Myocyte (in vitro differentiated cells): ENCODE measurements around the gene SERPINA12. TPM values are rescaled to one million over a fixed set of nuclear protein-coding genes. Genes with fewer than 3 reads are reported as not detected.
"Not testable (repeated sequence)": the region's sequence is repeated elsewhere in the genome, so short reads cannot be mapped to it uniquely, and the experiment has no call there.

Experiments used
- DNase-seq: peaks from one replicate; pipeline ENCODE4 v3.0.0-alpha.2; 2012; ENCODE audit warnings: low read depth
- total RNA-seq: library from RNA; depleted of rRNA; stranded (reverse); fragments of >200 nt; gene quantifications from 2 replicates; pipeline ENCODE4 v1.2.3, GENCODE V29; 2014

Gene SERPINA12
- total RNA-seq, 1 donor from 2014 or later, result not detected

DNA sequence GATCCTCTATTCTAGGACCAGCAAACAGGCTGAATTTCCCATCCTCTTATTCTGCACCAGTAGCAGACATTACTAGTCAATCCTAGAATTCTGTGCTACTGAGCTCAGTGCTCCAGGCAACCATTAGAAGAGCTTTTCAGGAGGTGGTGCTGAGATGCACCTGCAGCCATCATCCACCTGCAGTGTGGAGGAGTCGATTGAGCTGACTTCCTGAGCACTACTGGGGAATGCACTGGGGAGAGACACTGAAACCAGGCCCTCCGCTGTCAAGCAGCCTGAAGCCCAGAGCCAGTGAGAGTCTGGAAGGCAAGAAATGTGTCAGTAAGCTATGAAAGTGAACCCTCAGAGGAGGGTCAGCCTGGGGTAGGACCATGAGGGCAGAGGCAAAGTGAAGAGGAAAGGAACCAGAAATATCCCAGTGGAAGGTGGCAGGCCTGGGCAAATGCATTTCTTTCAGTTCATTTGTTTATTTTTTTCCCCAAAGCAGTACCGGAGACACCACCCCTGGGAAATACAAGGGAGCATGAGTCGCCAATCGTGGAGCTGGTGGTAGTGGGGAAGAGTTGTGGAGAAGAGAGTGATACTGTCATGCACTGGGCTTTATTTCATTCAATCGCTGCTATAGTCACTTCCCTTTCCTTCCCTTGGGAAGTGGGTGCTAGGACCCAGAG lies 28.9 kb upstream of the SERPINA12 start:
- no peak for DNase-seq

DNA sequence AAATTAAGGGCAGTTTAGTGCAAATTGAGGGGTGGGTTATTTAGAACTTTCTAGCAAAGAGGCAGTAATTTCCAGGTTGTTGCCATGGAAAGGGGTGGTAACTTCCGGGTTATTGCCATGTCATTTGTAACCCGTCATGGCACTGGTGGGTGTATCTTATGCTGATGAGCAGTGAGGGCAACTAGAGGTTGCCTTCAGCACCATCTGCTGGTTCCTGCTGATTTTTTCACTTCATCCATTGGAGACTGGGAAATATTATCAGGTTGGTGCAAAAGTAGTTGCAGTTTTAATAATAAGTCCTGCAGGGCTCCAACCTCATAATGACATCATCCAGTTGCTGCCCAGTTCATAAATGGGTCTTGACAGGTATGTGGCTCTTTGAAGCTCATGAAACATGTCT lies 27.6 kb upstream of the SERPINA12 start:
- DNase-seq, result no peak

DNA sequence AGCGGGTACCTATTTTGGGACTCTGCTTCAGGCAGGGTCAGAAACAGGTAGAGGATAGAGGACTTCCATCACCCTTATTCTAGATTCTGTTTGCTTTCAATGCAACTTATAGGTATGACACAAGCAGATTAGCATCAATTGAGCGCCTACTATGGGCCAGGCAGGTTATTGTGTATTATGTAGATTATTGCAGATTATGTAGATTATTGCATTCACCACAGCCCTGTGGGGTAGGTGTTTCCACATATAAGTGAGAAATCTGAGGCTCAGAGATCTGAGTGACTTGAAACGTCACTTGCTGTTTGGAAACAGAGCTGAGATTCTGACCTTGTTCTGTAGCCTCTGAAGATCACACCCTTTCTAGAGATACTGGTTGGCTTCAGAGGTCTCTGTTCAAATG lies 26.2 kb upstream of the SERPINA12 start:
- DNase-seq, result no peak

DNA sequence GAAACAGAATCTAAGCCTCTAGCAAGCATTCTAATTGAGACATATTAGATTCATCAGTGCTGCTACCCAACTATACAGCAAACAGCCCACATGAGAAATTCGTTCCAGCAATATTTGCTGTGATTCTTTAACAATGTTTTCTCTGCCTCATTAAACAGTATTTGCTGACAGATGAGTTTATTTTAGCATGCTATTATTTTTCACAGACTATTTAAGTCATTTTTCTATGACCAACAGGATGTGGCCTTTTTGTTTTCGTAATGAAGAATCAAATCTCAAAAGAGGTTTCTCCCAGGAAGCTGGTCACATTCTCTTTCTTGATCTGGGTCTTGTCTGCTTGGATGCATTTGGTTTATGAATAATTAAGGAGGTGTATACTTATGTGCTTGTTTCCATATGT lies 23.2 kb upstream of the SERPINA12 start:
- DNase-seq, result peak; percentile 16

DNA sequence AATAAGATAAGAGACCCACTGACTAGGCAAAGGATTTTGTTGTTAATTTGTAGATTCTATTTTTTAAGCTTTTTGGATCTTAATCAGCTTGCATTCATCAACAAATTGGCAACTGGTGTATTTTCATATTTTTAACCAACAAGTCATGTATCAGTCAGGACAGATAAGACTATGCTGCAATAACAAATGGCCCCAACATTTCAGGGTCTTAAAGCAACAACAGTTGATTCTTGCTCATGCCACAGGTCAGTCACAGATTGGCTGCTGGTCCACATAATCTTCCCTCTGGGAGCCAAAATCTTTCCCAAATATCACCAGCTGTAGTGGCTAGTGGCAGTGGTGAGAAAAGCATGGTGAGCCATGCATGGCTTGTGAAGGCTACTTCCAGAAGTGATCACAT lies 21.9 kb upstream of the SERPINA12 start:
- DNase-seq, result no peak

DNA sequence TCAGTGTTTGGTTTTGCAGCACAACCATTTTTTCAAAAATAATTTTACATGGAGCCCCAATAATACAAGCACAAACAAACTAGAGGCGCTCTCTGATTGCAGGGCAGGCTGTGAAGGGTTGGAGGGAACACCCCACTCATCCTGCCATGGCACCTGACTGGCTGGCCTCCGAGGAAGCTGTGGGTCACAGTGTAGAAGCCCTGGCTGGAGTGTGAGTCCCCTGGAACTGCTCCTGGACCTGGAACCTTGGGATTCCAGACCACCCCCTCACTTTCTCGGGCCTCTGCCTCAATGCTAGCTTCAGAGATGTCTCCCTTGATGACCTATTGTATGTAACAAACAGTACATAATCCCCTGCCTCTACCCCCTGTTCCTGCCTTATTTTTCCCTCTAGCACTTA lies 14.8 kb upstream of the SERPINA12 start:
- no peak for DNase-seq

DNA sequence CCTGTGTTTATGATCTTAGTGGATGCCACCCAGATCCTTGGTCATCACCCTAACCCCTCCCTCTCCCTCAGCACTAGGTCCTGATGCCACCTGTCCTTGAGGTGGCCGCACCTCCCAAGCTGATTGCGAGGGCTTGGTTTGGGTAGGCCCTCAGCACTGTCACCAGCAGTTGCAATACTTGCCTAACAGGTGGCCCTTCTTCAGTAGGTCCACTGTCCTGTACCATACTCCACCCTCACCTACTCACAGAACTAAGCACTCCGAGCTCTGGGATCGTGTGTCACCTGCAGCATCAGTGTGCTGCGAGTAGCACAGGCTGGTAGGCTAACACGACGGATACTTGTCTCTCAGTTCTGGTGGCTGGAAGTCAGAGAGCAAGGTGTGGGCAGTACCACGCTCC lies 14.0 kb upstream of the SERPINA12 start:
- DNase-seq, result no peak

DNA sequence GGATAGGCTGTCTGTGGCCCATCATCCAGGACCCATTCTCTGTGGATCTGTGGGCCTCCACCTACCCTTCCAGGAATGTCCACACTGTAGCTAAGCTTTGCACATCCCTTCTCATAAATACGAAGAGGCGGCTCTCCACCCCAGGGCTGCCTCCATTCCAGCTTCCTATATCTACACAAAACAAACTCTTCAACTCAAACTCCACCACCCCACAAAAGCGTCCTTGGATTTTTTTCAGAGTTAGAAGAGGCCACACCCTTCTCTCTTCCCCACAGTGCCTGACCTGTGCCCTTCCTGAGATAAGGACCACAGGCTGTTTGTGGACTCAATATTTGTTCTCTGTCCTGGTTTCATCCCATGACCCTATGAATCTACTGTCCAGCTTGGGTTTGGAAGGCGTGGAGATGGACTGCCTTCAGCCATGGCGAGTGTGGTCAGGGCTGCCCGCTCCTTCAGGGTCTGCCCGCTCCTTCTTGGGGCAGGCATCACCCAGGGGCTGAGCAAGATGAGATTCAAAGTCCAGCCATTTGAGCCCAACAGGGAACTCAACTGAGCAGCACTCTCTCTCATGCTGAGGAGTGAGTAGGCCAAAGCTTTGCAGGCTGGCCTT lies 13.0 kb upstream of the SERPINA12 start:
- no peak for DNase-seq

DNA sequence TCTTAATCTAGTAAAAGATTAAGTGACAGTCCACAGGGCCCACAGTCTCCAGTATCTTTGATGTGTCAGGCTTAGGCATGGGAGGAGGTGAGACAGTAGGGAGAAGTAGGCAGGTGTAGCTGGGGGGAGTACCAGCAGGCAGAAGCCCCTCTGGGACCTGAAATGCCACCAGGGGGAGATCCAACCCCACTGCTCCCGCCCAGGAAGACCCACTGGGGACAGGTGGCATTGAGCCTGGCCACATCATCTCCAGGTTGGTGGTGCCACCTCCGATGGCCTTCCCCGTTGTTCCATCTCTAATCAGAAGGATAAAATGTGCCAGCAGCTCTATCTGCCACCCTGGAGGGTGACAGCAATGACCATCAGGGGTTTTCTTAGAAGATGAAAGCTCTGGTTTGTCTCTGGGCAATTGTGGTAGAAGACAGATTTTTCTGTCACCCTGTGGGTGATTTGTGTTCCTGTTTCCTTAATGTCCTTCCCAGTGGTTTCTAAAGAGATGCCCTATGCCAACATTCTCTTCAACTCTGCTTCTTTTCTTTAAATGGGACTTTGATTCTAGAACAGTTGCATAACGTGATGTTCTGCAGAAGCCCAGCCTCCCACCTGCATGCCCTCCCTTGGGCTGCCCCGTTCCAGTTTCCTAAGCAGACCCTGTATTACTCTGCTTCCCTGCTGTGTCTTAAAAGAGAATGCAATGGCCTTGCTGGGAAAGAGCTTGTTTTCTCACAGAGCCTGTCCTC lies 12.3 kb upstream of the SERPINA12 start:
- DNase-seq, result no peak

DNA sequence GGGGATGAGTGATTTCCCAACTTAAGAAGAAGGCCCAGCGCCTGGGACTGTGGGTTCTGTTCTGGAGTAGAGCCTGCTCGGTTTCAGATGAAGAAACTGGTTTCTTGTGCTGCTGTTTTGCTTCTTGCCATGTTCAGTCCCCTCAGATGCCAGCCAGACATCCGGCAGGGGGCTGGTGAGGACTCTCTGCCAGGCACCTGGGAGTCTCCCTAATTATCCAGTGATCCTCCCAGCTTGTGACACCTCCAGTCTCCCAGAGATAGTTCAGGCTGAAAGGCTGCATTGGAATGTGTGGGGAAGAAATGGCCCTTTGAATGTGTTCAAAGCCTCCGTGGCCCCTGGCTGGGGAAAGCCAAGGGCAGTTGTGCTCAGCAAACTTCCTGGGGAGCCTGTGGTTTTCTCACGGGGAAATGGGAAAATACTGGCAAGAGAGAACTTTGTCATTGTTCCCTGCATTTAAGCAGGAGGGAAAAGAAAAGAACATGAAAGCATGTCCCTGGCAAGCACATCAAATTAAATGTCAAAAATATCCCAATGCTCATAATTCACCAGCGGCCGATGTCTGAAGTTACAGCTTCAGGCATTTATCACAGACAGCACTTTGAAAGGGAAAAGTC lies 8.5 kb upstream of the SERPINA12 start:
- DNase-seq, result no peak

DNA sequence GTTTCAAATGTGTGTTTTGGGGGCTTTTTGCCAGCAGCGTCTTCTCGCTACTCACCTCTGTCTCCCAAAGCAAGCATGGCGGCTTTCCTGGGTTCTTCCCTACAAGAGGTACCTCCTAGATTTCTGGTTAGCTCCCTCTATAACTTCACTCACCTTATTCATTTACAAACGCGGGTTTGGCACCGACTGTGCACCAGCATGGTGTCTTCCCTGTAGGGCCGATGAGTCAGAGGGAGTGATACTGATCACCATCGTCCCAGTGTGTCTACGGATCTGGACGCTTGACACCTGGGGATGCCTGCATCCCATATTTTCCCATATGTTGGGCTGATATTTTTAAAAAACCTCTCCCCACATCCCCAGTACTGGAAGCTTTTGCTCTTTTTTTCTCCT lies 8.0 kb upstream of the SERPINA12 start:
- DNase-seq, result no peak

DNA sequence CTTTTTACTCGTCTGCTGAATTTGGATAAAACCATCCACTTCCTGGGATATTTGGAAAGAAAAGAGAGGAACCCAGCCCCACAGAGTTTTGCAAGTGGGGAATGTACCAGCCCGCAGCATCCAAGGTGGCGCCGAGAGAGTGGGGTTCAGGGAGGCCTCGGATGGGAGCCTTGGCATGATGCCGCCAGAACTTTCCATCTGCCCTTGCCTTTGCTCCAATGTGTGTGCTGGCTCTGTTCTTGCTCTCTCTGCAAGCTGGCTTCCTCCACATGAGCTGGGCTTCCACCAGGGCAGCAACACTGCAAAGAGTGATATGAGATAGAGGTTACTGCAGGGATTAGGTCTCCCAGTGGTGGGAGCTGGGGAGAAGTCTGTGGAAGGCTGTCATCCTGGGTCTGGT lies 6.6 kb upstream of the SERPINA12 start:
- no peak for DNase-seq

DNA sequence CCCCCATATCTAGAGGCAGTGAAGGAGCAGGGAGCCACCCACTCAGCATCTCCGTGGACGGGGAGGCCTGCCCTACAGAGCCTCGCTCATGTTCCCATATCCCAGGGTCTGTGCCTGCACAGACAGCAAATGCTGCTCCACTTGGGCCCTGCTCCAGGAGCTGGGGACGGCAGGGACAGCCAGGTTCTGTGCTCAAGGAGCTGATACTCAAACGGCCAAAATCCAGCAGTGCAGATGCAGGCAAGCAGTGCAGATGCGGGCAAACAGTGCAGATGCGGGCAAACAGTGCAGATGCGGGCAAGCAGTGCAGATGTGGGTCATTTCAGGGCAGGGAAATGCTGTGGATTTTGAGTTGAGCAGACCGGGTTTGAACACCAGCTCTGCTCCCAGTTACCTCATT lies 6.2 kb upstream of the SERPINA12 start:
- no peak for DNase-seq

DNA sequence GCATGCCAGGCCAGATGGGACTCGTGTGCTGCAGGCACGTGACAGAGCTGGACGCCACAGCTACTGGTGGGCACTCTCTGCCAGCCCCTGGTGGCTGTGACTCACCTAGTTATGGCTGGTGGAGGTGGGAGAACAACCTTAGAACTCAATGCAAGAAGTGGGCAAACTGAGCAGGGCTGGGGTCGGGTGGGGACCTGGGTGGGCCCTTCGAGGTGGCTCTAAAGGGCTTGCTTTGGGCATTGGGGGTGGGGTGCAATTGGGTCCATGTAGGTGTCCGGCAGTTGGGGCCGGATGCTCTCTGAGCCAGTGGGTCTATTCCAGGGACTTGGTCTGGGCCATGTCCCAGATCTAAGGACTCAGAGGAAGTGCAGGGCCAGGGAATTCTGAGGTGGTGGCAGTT lies 5.1 kb upstream of the SERPINA12 start:
- DNase-seq, result no peak

DNA sequence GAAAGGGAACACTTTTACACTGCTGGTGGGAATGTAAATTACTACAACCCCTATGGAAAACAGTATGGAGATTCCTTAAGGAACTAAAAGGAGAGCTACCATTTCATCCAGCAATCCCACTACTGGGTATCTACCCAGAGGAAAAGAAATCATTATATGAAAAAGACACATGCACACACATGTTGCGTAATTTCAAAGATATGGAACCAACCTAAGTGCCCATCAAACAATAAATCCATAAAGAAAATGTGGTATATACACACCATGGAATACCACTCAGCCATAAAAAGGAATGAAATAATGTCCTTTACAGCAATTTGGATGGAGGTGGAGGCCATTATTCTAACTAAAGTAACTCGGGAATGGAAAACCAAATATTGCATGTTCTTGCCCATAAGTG lies 1.2 kb upstream of the SERPINA12 start:
- not testable (repeated sequence) for DNase-seq

DNA sequence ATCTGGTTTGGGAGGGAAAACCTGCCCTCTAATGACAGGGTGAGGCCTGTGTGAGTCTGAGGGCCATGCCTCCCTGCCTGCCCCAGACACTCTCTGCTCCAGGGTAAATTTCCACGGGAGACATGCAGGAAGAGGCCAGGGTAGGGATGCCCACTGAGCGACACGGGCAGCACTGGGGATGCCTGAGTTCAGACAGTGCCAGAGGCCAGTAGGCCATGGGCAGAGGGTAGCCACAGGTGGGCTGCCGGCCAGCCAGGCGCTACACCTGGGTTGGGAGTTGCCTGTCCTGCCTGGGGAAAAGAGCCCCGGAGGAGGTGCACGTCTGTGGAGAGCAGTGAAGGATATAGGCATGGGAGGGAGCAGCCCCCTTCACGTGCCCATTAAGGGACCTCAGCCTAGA lies 3.6 kb downstream of the SERPINA12 start:
- DNase-seq, result no peak

DNA sequence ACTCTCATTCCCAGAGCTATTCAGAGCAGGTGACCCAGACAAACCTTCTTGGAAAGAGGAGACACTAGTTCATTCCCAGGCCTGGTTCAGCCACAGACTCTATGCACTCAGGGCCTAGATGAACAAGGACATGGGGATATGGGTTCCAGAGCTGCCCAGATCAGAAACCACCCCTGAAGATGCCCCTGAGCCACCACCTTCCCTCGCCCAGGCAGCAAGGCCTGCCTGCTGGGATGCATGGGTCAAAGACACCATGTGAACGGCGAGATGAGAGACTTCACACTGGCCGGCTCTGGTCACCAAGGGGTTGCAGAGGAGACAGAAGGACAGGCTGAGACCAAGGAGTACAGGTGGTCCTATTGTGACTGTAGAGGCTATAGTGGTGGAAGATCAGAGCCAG lies 4.1 kb downstream of the SERPINA12 start:
- DNase-seq, result no peak

DNA sequence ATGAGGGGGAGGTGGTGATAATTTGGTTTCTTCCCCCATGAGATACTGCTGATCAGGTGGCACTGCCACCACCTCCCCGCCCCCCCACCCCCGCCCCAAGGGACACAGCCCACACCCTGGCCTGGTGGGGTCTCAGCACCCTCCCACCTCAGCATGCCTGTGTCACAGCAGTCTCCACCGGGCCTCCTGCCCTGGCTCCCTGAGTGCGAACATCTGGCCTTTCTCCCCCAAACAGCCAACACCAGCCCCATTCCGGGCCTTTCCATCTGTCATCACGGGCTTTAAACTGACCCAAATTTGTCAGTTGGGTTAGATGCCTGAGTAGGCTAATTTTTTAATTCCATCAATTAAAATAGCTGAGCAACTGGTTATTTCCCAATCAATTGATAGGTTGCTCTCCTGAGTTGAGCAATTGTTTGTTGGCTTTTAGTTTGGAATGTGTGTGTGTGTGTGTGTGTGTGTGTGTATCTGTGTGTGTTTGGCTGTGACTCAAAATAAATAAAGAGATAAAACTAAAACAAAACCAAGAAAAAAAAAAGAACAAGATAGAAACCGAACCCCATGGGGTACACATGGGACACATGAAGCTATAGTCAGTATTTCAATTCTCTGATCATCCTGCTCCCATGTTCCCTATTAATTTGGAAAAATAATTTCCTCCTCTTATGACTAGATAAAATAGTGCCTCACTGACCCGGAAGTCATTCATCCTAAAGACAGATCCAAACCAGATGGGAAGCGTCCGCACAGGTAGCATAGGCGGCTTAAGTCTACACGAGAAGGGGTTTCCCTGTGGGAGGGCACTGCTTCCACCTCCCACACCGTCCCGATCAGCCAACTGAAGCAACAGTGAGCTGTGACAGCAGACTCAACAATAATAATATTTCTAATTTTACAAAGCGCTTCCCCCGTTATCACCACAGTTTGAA lies 7.4 kb downstream of the SERPINA12 start:
- no peak for DNase-seq

DNA sequence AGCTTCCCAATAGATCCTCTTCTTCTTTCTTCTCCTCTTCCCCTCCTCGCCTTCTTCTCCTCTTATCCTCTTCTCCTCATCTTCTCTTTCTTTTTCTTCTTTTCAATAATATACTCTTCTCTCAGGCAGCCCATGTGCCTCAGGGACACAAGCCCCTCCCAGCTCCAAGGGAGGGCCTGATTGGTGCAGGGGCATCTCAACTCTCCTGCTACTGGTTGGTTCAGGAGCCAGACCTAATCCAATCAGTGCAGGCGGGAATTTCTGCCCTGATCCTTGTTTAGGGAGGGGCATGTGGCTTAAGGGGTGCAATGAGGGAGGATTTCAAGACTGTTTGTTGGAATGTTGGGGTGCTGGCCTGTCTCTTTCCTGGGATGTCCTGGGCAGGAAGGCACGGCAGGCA lies 9.0 kb downstream of the SERPINA12 start:
- no peak for DNase-seq

DNA sequence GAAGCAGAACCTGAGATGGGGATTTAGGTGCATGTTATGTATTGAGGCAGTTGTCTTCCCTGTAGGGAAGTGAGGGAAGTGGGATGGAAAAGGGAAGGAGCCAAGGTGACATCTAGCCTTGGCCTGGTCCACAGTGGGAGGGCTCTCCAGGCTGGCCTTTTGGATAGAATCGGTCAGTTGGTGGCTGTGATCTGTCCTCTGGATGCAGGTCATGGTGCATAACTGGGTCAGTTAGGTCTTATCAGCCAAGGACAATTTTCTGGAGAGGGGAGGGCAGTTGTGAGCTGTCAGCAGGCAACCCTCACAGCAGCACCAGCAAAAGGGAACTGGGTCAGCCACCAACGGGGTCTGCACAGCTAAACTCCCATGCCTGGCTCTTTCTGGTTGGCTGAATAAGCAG lies 9.6 kb downstream of the SERPINA12 start:
- DNase-seq, result no peak

DNA sequence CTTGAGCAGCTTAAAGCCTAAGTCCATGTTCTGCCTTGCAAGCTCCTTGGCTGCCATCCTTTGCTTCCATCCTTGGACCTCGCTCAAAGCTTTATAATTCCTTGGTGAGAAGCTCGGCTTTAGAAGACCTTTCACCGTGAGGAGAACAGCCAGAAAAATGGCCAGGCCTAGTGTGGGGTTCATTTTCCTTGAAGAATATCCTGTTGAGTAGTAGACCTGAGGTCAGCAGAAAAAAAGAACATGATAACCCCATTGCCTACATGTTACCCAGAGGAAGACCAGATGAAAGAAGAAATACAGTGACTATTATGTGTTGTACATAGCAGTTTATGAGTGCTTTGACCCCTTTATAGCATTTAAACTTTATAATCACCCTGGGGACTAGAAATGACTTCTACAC lies 11.1 kb downstream of the SERPINA12 start:
- DNase-seq, result no peak
